Sciatic nerve (tissue), 2 donors: ENCODE measurements around the gene SP2. TPM values are rescaled to one million over a fixed set of nuclear protein-coding genes. Genes with fewer than 3 reads are reported as not detected.

ENCODE experiments used
- ATAC-seq: fragments of 200-7000 bp; cut with Tn5 transposase; one replicate; pipeline ENCODE4 v1.9.1; 2020; ENCODE audit warnings: mild to moderate bottlenecking, moderate library complexity
- DNase-seq: peaks from one replicate; pipeline ENCODE4 v3.0.0-alpha.2; 2020; ENCODE audit warnings: low spot score
- intact Hi-C: fragments of 100-400 bp; cut with DNase I; formaldehyde crosslinking; loops from one replicate; pipeline ENCODE4 v1.14.2; 2022
- total RNA-seq: library from RNA; stranded (reverse); fragmentation: NEBNext Ultra II Directional; extraction: Animal tissue kit (Norgen Biotek cat#: 25700); gene quantifications from one replicate; pipeline ENCODE4 v1.2.1, GENCODE V29; 2021
- donor health status: DM: no; HTN: no; CAD: no.
- donor health status: DM: no; HTN: no; CAD: no.

SP2 gene
- total RNA-seq, 1 donor from 2014 or later: 24.2 TPM

GRCh38 chr17:47941246-47942095 lies 45.4 kb downstream of the SP2 start, which contains the start of gene PNPO:
Gene PNPO (plus strand): TSS chr17:47941571. CDS start chr17:47941676, 105 bp downstream.
- ATAC-seq (peak; percentile 99), DNase-seq (peak; percentile 93)
- intact Hi-C loops: no loop called here

DNA sequence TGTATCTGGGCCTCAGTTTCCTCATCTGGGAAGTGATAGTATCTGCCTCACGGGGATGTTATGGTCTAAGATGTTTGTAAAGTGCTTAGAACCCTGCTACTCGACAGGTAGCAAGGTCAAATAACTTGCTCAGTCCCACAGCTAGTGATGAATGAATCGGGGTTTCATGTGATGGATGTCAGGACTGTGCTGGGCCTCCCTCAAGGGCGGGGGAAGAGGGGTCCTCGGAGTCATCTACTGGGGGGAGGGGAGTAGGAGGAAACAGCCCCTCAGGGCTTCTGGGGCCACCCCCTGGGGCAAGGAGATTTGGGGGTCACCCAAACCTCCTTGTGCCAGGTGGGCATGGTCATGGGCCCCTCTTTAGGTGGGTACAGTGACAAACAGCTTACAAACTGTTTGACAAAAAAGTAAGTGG lies 46.1 kb downstream of the SP2 start:
- intact Hi-C loops: no loop called here
- DNase-seq (no peak), ATAC-seq (no peak)

DNA sequence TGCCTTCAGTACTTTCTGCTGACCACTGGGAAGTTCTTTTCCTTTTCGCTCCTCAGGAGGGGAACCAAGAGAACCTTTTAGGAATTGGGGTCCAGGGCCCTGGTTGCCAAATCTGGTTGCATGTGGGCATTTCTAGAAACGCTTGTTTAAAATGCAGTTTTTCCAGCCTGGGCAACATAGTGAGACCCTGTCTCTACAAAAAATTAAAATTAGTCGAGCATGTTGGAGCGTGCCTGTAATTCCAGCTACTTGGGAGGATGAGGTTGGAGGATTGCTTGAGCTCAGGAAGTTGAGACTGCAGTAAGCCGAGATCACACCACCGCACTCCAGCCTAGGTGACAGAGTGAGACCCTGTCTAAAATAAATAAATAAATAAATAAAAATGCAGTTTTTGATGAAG lies 46.5 kb downstream of the SP2 start:
- DNase-seq (no peak), ATAC-seq (no peak)
- intact Hi-C loops: no loop called here

DNA sequence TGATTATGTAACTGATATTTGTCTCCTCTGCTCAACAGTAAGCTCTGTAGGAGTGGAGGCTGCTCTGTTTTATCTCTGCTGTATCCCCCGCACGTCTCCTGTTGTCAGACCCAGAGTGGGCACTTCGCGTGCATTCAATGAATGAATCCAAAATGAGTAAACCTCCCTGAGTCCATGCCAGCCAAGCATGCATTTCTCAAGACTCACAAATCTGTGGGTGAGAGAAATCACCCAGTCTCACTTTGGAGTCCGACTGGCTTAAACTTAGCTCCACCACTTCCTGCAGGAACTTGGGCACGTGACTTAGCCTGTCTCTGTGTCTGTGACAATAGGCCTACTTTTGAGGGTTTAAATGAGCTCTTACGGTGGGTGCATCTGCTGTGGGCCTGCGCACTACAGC lies 49.0 kb downstream of the SP2 start:
- intact Hi-C loops: loop anchor here (5.0 kb wide), 1 partner anchor 48 kb away; the partner anchor contains the start of gene SP2
- DNase-seq (no peak), ATAC-seq (no peak)

GRCh38 chr17:47945529-47946508 lies 49.8 kb downstream of the SP2 start:
- no peak for ATAC-seq
- intact Hi-C loops: loop anchor here (5.0 kb wide), 1 partner anchor 49 kb away; the partner anchor contains the start of gene SP2

DNA sequence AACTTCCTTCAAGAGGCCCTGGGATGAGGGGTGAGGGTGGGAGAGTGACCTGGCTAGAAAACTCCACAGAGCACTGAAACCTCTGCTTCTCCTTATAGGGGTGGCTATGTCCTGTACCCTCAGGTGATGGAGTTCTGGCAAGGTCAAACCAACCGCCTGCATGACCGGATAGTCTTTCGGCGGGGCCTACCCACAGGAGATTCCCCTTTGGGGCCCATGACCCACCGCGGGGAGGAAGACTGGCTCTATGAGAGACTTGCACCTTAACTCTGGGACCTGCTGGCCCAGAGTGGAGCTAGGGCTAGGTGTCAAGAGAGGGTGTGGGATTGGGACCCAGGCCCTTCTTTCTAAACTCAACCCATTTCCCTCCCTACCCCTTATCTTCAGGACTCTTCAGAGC lies 50.5 kb downstream of the SP2 start:
- ATAC-seq (no peak), DNase-seq (no peak)
- intact Hi-C loops: loop anchor here (5.0 kb wide), 1 partner anchor 49 kb away; the partner anchor contains the start of gene SP2

More at GRCh38 chr17:47945529-47946508, 49.8 kb downstream of the SP2 start:
- DNase-seq: no peak

DNA sequence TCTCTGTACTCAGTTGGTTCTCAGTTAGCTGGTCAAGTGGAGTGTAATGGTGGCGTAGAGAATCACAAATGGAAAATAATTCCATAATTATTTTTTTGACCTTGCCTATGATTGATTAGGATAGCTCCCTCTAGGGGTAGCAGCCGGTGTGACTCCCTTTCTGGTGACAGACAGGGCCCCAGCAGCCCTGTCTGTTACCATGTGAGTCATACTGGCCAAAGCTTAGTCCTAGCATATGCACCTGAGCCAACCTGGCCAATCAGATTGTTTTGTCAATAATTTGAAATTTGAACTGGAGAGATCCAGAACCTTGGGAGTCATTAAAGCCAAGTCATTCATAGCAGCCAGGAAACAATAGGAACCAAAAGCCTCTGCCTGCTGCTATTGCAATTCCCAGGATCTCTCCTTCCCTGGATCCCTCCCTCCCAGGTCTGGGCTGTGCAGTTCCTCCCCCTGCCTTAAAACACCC lies 50.9 kb downstream of the SP2 start:
- ATAC-seq (peak; percentile 39), DNase-seq (peak; percentile 79)
- intact Hi-C loops: loop anchor here (5.0 kb wide), 1 partner anchor 50 kb away; the partner anchor contains the start of gene SP2

DNA sequence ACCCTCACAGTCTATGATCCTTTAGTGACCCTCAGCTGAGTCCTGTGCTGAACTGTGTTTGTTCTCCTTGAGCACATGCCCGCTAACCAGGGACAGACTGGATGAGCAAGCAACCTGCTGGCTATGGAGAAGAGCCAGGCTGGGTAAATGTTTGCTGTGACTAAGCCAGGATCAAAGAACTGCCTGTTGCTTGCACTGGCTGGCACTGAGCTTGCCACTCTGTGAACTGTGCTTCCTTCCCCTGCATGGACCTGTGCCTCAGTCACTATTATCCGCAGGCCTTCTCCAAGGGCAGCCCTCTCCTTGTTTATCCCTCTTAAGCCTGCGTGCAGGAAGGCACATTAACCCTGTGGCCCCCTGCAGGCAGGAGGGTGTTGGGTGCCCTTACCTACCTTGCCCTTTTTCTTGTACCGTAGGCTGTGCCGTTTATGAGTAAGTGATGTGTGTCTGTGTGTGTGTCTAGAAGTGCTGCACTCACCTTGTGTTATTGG lies 52.7 kb downstream of the SP2 start:
- intact Hi-C loops: loop anchor here (5.0 kb wide), 1 partner anchor 51 kb away; the partner anchor contains the start of gene SP2
- ATAC-seq: peak; percentile 3

DNA sequence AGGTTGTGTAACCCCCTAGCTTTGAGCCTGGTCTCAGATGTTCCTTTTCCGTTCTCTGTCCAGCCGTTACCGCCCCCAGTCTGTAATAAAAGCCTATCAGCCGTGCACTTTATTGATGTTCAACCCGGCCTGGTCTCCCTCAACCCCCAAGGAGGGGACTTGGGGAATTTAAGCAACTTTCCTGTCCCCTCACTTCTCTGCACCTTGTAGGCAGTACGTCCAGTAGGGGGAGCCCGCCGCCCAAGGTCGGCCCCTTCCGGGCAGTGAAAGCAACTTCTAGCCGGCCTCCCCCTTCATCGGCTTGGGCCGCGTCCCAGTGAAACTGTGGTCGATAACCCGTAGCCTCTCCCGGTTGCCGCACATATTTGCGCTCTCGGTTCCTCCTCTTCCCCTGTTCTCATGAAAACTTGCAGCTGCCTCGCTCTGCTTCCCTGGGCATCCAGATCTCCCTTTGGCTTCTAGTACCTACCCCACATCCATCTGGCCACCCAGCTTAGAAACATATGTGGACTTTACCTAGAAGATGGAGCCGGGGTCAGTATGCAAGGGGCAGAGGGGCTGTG lies 53.2 kb downstream of the SP2 start:
- peak; percentile 93 for ATAC-seq
- peak; percentile 96 for DNase-seq
- intact Hi-C loops: loop anchor here (5.0 kb wide), 1 partner anchor 52 kb away; the partner anchor contains the start of gene SP2

More for the DNA sequence above, 52.7 kb downstream of the SP2 start:
- no peak for DNase-seq

- intact Hi-C loops: loop anchor here (5.0 to 10.0 kb wide), 2 partner anchors 53 to 105 kb away; partner anchors contain the start of genes SCRN2 and SP2
- ATAC-seq: peak; percentile 5
These were observed 53.9 kb downstream of the SP2 start for GRCh38 chr17:47949946-47950345.

GRCh38 chr17:47950448-47950847 lies 54.4 kb downstream of the SP2 start:
- DNase-seq: no peak
- ATAC-seq: no peak
- intact Hi-C loops: loop anchor here (10.0 kb wide), 1 partner anchor 106 kb away; the partner anchor contains the start of gene SCRN2

More at GRCh38 chr17:47949946-47950345, 53.9 kb downstream of the SP2 start:
- no peak for DNase-seq

DNA sequence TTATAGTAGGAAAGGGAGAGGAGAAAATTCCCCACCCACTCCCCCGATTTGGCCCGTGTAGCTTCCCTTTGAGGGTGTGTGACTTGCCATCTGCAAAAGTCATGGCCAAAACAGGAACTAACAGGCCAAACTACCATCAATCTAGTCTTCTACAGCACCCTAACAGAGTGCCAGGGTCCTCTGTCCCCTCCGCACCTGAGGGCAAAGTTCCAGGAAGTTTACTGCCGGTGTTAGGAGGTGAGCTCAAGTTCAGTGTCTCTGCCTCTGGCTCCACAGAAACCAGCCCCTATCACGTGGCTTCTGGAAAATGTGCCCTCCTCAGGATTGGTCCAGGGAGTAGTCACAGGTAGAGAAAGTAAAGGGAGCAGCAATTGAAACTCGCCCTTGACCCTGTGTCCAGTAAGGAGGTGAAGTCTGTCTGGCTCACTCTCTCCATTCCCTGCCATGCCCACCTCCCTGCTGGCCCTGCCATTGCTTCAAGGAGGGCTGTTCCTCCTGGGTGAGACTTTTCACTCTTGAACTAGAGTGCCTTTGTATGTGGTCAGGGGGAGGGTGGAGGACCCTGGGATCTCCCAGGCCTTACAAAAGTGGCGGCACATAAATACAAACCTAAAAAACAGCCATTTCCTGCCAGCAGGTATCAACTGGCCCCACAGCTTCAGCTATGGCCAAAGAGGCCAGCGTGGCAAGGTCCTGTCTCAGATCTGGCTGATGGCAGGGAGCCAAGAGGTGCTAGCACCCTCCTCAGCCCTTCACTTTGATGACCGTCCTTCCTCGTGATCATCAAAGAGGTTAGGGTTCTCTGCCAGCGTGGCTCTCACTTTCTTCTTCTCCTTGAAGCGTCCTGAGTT lies 56.4 kb downstream of the SP2 start:
- intact Hi-C loops: loop anchor here (10.0 kb wide), 1 partner anchor 108 kb away; the partner anchor contains the start of gene SCRN2
- DNase-seq (no peak), ATAC-seq (no peak)

- ATAC-seq (no peak), DNase-seq (no peak)
- intact Hi-C loops: loop anchor here (10.0 kb wide), 1 partner anchor 109 kb away; the partner anchor contains the start of gene SCRN2
These were observed 57.9 kb downstream of the SP2 start for GRCh38 chr17:47953909-47954308.

DNA sequence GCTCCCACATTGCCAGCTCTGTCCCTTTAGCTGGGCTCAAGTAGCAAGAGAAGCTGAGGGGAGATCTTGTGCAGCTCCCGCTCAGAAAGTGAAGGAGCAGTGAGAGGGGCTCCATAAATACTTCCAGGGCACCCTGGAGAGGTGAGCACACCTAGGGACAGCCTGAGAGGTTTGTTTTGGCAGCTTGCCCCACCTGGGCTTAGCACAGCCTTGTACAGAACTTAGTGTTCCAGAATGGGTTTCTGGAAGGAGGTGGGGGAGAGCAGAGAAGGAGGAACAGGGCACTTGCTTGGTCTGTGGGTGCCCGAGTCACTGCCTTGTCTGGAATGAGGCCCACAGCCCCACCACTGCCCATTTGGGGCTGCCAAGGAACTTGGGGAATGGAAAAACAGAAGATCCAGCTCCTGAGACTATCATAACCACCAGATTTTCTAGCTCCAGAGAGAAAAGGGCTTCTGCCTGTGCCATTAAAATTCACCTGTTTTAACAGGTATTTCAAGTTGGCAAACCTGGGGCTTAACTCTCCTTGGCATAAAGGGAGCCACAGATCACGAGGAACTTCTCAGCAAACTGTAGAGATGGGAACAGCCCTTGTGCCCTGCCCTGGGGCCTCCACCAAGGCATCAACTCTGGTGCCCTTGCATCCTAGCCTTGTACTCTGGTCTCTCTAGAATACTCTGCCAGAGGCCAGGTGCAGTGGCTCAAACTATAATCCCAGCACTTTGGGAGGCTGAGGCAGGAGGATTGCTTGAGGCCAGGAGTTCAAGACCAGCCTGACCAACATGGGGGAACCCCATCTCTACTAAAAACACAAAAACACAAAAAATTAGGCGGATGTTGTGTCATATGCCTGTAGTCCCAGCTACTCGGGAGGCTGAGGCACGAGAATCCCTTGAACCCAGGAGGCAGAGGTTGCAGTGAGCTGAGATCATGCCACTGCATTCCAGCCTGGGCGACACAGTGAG lies 59.7 kb downstream of the SP2 start:
- peak; percentile 43 for ATAC-seq
- no peak for DNase-seq
- intact Hi-C loops: loop anchor here (10.0 kb wide), 1 partner anchor 111 kb away; the partner anchor contains the start of gene SCRN2

- DNase-seq (no peak), ATAC-seq (no peak)
- intact Hi-C loops: loop anchor here (10.0 kb wide), 1 partner anchor 112 kb away; the partner anchor contains the start of gene SCRN2
These were observed 61.0 kb downstream of the SP2 start for GRCh38 chr17:47956791-47957590.
